Endothelial cell (in vitro differentiated cells): ENCODE results near the gene SPINT1. TPM values are rescaled to one million over a fixed set of nuclear protein-coding genes. Genes with fewer than 3 reads are reported as not detected.

Experiments used
- DNase-seq: peaks from one replicate; pipeline ENCODE4 v3.0.0; 2021; ENCODE audit warnings: low spot score
- H3K27ac Mint-ChIP-seq: one replicate; pipeline ENCODE4 v1.8.0; 2021; ENCODE audit warnings: mixed read lengths, inconsistent platforms; ENCODE audit not compliant: unreplicated experiment
- H3K27me3 Mint-ChIP-seq: one replicate; pipeline ENCODE4 v1.8.0; 2021; ENCODE audit warnings: mild to moderate bottlenecking, moderate library complexity, mixed read lengths, inconsistent platforms; ENCODE audit not compliant: unreplicated experiment
- H3K36me3 Mint-ChIP-seq: one replicate; pipeline ENCODE4 v1.8.0; 2021; ENCODE audit warnings: mild to moderate bottlenecking, low read depth, mixed read lengths, inconsistent platforms; ENCODE audit not compliant: unreplicated experiment
- H3K4me1 Mint-ChIP-seq: one replicate; pipeline ENCODE4 v1.8.0; 2021; ENCODE audit warnings: mild to moderate bottlenecking, mixed read lengths, inconsistent platforms; ENCODE audit not compliant: unreplicated experiment
- H3K4me3 Mint-ChIP-seq: one replicate; pipeline ENCODE4 v1.8.0; 2021; ENCODE audit warnings: mild to moderate bottlenecking, mixed read lengths, inconsistent platforms; ENCODE audit not compliant: unreplicated experiment
- H3K9me3 Mint-ChIP-seq: one replicate; pipeline ENCODE4 v1.8.0; 2021; ENCODE audit warnings: mixed read lengths, inconsistent platforms; ENCODE audit not compliant: unreplicated experiment
- CTCF ChIP-seq: fragments of 200-600 bp; sonication (generic); IDR thresholded peaks from one replicate; pipeline ENCODE4 v1.5.0; 2021; ENCODE audit warnings: antibody characterized with exemption; ENCODE audit not compliant: unreplicated experiment
- total RNA-seq: library from RNA; stranded (reverse); fragmentation: NEBNext Ultra II Directional; extraction: Animal tissue kit (Norgen Biotek cat#: 25700); gene quantifications from one replicate; pipeline ENCODE4 v1.2.1, GENCODE V29; 2021; ENCODE audit not compliant: unreplicated experiment

SPINT1 gene
- total RNA-seq, 1 donor from 2014 or later: 28.6 TPM

DNA sequence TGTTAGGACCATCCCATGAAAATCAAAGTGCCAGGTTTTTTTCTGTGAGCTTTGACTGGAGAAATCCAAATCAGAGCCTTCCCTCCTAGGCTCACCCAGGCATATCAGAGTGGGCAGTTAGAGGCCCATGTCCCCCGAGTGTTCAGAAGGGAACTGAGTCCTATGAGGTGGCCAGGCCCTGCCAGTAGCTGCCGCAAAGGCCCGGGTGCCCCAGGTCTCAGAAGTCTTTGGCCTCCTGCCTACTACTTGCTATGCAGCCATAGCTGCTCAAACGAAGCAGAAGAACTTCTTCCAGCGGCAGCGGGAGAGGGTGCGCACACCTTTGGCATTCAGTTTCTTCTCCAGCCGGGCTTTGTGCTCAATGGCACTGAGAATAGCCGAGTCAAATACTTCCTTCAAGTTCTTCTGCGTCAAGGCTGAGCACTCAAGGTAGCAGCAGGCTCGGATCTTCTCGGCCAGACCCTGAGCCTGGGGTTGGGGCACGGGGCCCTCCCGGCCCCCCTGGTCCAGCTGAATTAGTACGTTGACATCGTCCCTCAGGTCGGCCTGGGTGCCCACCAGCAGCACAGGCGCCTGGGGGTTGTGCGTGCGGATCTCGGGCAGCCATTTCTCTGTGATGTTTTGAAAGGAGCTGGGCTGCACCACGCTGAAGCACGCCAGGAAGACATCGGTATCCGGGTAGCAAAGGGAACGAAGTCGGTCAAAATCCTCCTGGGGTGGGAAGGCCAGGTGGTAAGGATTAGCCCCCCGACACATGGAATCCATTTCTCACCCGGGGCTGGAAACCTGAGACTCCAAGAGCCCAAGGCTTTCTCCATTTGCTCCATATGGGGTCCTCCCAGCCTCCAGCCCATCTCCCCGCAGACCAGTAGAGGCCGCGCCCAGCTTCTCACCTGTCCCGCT is 29.2 kb downstream of the SPINT1 start:
- H3K27ac Mint-ChIP-seq: no peak overlapping the region
- peaks cover 2% of the 10 kb centered on the region for H3K4me1 Mint-ChIP-seq
- H3K4me3 Mint-ChIP-seq: no peak overlapping the region
- no peaks in the 10 kb centered on the region for H3K36me3 Mint-ChIP-seq
- TF ChIP-seq CTCF: no peak
- no peak for DNase-seq
- H3K27me3 Mint-ChIP-seq: peaks cover 9% of the 10 kb centered on the region
- no peaks in the 10 kb centered on the region for H3K9me3 Mint-ChIP-seq

GRCh38 chr15:40873694-40874561 is 30.1 kb downstream of the SPINT1 start, which contains the start of gene RHOV:
Gene RHOV, minus strand, starts transcription at chr15:40874234. Its CDS starts 95 bp downstream, at chr15:40874139.
- no peaks in the 10 kb centered on the region for H3K36me3 Mint-ChIP-seq
- TF ChIP-seq CTCF: no peak
- peaks cover 9% of the 10 kb centered on the region for H3K27me3 Mint-ChIP-seq
- DNase-seq: peak; percentile 61
- H3K4me1 Mint-ChIP-seq: peaks cover 2% of the 10 kb centered on the region
- peak within 1 kb of the TSS; percentile 69 for H3K4me3 Mint-ChIP-seq
- no peaks in the 10 kb centered on the region for H3K9me3 Mint-ChIP-seq
- H3K27ac Mint-ChIP-seq: no peak within 1 kb of the TSS

DNA sequence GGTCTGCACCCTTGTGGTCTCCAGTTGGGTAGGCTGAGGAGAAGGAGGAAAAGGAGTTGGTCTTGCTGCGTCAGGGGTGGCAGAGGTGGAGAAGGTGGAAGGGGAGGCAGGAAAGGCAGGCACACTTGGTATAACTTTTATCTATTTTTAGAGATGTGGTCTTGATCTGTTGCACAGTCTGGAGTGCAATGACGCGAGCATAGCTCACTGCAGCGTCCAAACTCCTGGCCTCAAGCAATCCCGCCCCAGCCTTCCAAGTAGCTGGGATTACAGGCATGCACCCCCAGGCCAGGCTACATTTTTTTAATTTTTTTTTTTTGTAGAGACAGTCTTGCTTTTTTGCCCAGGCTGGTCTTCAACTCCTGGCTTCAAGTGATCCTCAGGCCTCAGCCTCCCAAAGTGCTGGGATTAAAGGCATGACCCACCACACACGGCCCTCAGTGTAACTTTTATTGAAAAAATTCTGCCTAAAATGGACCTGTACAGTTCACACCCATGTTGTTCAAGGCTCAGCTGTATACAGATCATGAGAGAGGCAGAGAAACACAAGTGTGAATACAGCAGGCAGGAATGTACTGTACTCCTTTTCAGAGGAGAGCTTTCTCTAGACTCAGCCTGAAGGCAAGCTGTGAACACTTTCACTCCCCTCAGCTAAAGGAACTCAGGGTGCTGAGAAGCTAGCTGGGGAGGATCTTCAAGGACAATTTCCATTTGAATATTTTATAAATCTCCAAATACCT is 32.3 kb downstream of the SPINT1 start:
- no peak for TF ChIP-seq CTCF
- peaks cover 4% of the 10 kb centered on the region for H3K27me3 Mint-ChIP-seq
- peaks cover 2% of the 10 kb centered on the region for H3K4me1 Mint-ChIP-seq
- H3K9me3 Mint-ChIP-seq: no peaks in the 10 kb centered on the region
- no peak for DNase-seq
- H3K27ac Mint-ChIP-seq: no peak overlapping the region
- H3K4me3 Mint-ChIP-seq: no peak overlapping the region
- no peaks in the 10 kb centered on the region for H3K36me3 Mint-ChIP-seq

- Mint-ChIP-seq H3K27ac (no peak overlapping the region), H3K4me1 (peaks cover 2% of the 10 kb centered on the region), H3K9me3 (no peaks in the 10 kb centered on the region), H3K4me3 (no peak overlapping the region), H3K27me3 (peaks cover 4% of the 10 kb centered on the region), H3K36me3 (no peaks in the 10 kb centered on the region)
- no peak for TF ChIP-seq CTCF
- DNase-seq: no peak
Measured at GRCh38 chr15:40877694-40878093, 33.8 kb downstream of the SPINT1 start.
